ENCODE data around the gene PREP. TPM values are rescaled to one million over a fixed set of nuclear protein-coding genes. Genes with fewer than 3 reads are reported as not detected.

PREP gene
- total and polyA plus RNA-seq, 12 donors: 12.3 to 37.4 (median 26.8) TPM

- TF ChIP-seq CTCF (IDR thresholded peaks at IDR 0.05): no peak
- no peaks in the 10 kb centered on the region for H3K27me3 ChIP-seq
- ATAC-seq: no peak
- no peaks in the 10 kb centered on the region for H3K4me1 ChIP-seq
- no peak overlapping the region for H3K27ac ChIP-seq
- WGBS, 2 donors: 65 to 78% methylated on average over 1 of the region's 1 CpG
- intact Hi-C loops (cut with DNase I): no loop called here
- no peak overlapping the region for H3K4me3 ChIP-seq
- no peaks in the 10 kb centered on the region for H3K9me3 ChIP-seq
- no peaks in the 10 kb centered on the region for H3K36me3 ChIP-seq
- no peak for DNase-seq
Observed at GRCh38 chr6:105445481-105445880, 42.6 kb upstream of the PREP start.

GRCh38 chr6:105443941-105444340 lies 41.1 kb upstream of the PREP start:
- TF ChIP-seq CTCF (IDR thresholded peaks at IDR 0.05): no peak
- no peaks in the 10 kb centered on the region for H3K27me3 ChIP-seq

GRCh38 chr6:105442369-105442768 lies 39.5 kb upstream of the PREP start:
- WGBS, 2 donors: 54 to 64% methylated on average over 1 of the region's 1 CpG
- no peaks in the 10 kb centered on the region for H3K36me3 ChIP-seq
- DNase-seq (no peak), ATAC-seq (no peak)
- no peak overlapping the region for H3K27ac ChIP-seq
- intact Hi-C loops (cut with DNase I): no loop called here
- no peak overlapping the region for H3K4me3 ChIP-seq
- peaks cover 0 to 2% (median 0%) of the 10 kb centered on the region in 7 donors for H3K27me3 ChIP-seq
- no peaks in the 10 kb centered on the region for H3K4me1 ChIP-seq
- no peak for TF ChIP-seq CTCF (IDR thresholded peaks at IDR 0.05)
- no peaks in the 10 kb centered on the region for H3K9me3 ChIP-seq

More at GRCh38 chr6:105443941-105444340, 41.1 kb upstream of the PREP start:
- H3K27ac ChIP-seq: no peak overlapping the region
- intact Hi-C loops (cut with DNase I): no loop called here
- H3K36me3 ChIP-seq: no peaks in the 10 kb centered on the region
- H3K4me3 ChIP-seq: no peak overlapping the region
- no peak for DNase-seq
- ATAC-seq: no peak
- WGBS, 2 donors: 93% methylated on average over 6 of the region's 6 CpGs
- no peaks in the 10 kb centered on the region for H3K4me1 ChIP-seq
- no peaks in the 10 kb centered on the region for H3K9me3 ChIP-seq

- DNase-seq (no peak), ATAC-seq (no peak)
- intact Hi-C loops (cut with DNase I): loop anchor here in 5 of 10 donors (10.0 kb wide), 3 partner anchors 788 to 1128 kb away; no protein-coding TSS in a partner anchor
Observed at GRCh38 chr6:105437236-105437635, 34.4 kb upstream of the PREP start.

More at GRCh38 chr6:105437236-105437635, 34.4 kb upstream of the PREP start:
- no peaks in the 10 kb centered on the region for H3K36me3 ChIP-seq
- no peak overlapping the region for H3K27ac ChIP-seq
- H3K27me3 ChIP-seq: peaks cover 0 to 15% (median 3%) of the 10 kb centered on the region in 7 donors
- H3K4me3 ChIP-seq: no peak overlapping the region
- no peaks in the 10 kb centered on the region for H3K9me3 ChIP-seq
- no peaks in the 10 kb centered on the region for H3K4me1 ChIP-seq
- WGBS, 2 donors: 76 to 78% methylated on average over 2 of the region's 2 CpGs
- no peak for TF ChIP-seq CTCF (IDR thresholded peaks at IDR 0.05)

All from heart right ventricle (tissue), 16 donors.